CD4-positive, alpha-beta T cell (primary cell): ENCODE results near the gene RBM28. TPM values are rescaled to one million over a fixed set of nuclear protein-coding genes. Genes with fewer than 3 reads are reported as not detected.
"Not testable (repeated sequence)": the region's sequence is repeated elsewhere in the genome, so short reads cannot be mapped to it uniquely, and the experiment has no call there.

Source experiments
- ATAC-seq: fragments of 200-7000 bp; cut with Tn5 transposase; one replicate; pipeline ENCODE4 v1.10.0; 2022; ENCODE audit warnings: mild to moderate bottlenecking; ENCODE audit not compliant: poor library complexity
- CTCF ChIA-PET: fragments of 350-600 bp; sonication (Branson Sonifier 250); formaldehyde crosslinking; loops from one replicate; lab custom pipeline; 2021; ENCODE audit warnings: antibody characterized with exemption, inconsistent platforms; lab: Charles Lee
- POLR2A ChIA-PET: fragments of 350-600 bp; sonication (Branson Sonifier 250); formaldehyde crosslinking; loops from one replicate; lab custom pipeline; 2021; ENCODE audit warnings: antibody characterized with exemption, inconsistent platforms; lab: Charles Lee
- DNase-seq, 14 experiments: peaks; one replicate each; pipeline ENCODE4 v3.0.0-alpha.2; 2013 to 2020; ENCODE audit warnings: mixed read lengths in 2 of 14
- H3K27ac ChIP-seq, 2 donors: one replicate each; pipeline versions ENCODE4 v1.5.1 to v1.7.0; 2013; ENCODE audit warnings: low read length in 2 of 2, low read depth in 1 of 2, mild to moderate bottlenecking in 1 of 2
- H3K27me3 ChIP-seq, 2 experiments: 1 replicate in 1 of 2; 2 replicates in 1 of 2; pipeline versions ENCODE4 v1.6.1 to v1.7.0; 2013; ENCODE audit warnings: low read length in 2 of 2, control low read depth in 1 of 2, mild to moderate bottlenecking in 1 of 2, moderate library complexity in 1 of 2; ENCODE audit not compliant: insufficient read depth in 2 of 2, control insufficient read depth in 1 of 2
- H3K36me3 ChIP-seq: one replicate; pipeline ENCODE4 v1.6.1; 2013; ENCODE audit warnings: low read length, control low read depth; ENCODE audit not compliant: insufficient read depth
- H3K4me1 ChIP-seq: one replicate; pipeline ENCODE4 v1.6.1; 2013; ENCODE audit warnings: low read length, control low read depth; ENCODE audit not compliant: insufficient read depth
- H3K4me3 ChIP-seq: one replicate; pipeline ENCODE4 v1.5.1; 2013; ENCODE audit warnings: mild to moderate bottlenecking, low read length, moderate library complexity
- H3K9me3 ChIP-seq, 2 experiments: 1 replicate in 1 of 2; 2 replicates in 1 of 2; pipeline versions ENCODE4 v1.6.1 to v1.7.0; 2013; ENCODE audit warnings: low read length in 2 of 2, mild to moderate bottlenecking in 2 of 2, control low read depth in 1 of 2, moderate library complexity in 1 of 2; ENCODE audit not compliant: control insufficient read depth in 1 of 2, insufficient read depth in 1 of 2
- H3K27ac Mint-ChIP-seq: one replicate; pipeline ENCODE4 v1.8.0; 2020; ENCODE audit warnings: mixed read lengths
- H3K27me3 Mint-ChIP-seq: one replicate; pipeline ENCODE4 v1.8.0; 2021; ENCODE audit warnings: mixed read lengths
- H3K36me3 Mint-ChIP-seq: one replicate; pipeline ENCODE4 v1.8.0; 2021; ENCODE audit warnings: low read depth, mixed read lengths
- H3K4me1 Mint-ChIP-seq: one replicate; pipeline ENCODE4 v1.8.0; 2021; ENCODE audit warnings: low read depth, mixed read lengths
- H3K4me3 Mint-ChIP-seq: one replicate; pipeline ENCODE4 v1.8.0; 2020; ENCODE audit warnings: mild to moderate bottlenecking, mixed read lengths
- H3K9me3 Mint-ChIP-seq: one replicate; pipeline ENCODE4 v1.8.0; 2020; ENCODE audit warnings: mixed read lengths
- CTCF ChIP-seq: fragments of 200-600 bp; IDR thresholded peaks from one replicate; pipeline ENCODE4 v1.8.0; 2022; ENCODE audit warnings: antibody characterized with exemption, mild to moderate bottlenecking
- intact Hi-C, 2 experiments: fragments of 100-400 bp; cut with DNase I in 1 of 2; cut with micrococcal nuclease in 1 of 2; formaldehyde crosslinking; loops; one replicate each; pipeline versions ENCODE4 v1.15.1 to v1.9.0; 2023 to 2025; cut with DNase I, micrococcal nuclease
- total RNA-seq, 174 experiments: library from RNA in 2 of 174; stranded (reverse) in 2 of 174; gene quantifications; one replicate each; pipeline ENCODE4 v1.2.3 and lab custom pipeline; 2021 to 2026

RBM28 gene
- total RNA-seq, 2 experiments from 2014 or later: 10.1 to 10.5 TPM

GRCh38 chr7:128303133-128303532, 40.6 kb downstream of the RBM28 start:
- intact Hi-C loops: no loop called here
- Mint-ChIP-seq H3K27me3 (no peaks in the 10 kb centered on the region), H3K9me3 (no peaks in the 10 kb centered on the region), H3K36me3 (peaks cover 68% of the 10 kb centered on the region), H3K4me1 (no peaks in the 10 kb centered on the region), H3K4me3 (no peak overlapping the region), H3K27ac (no peak overlapping the region)
- Histone ChIP-seq H3K27ac (no peak overlapping the region), H3K4me1 (no peaks in the 10 kb centered on the region), H3K4me3 (no peak overlapping the region), H3K27me3 (no peaks in the 10 kb centered on the region), H3K9me3 (no peaks in the 10 kb centered on the region), H3K36me3 (peaks cover 37% of the 10 kb centered on the region)
- ChIA-PET CTCF (no interaction called here), POLR2A (no interaction called here)
- DNase-seq: no peak
- TF ChIP-seq CTCF: no peak
- ATAC-seq: no peak

GRCh38 chr7:128302139-128302538, 41.6 kb downstream of the RBM28 start:
- no peak overlapping the region for H3K4me3 ChIP-seq
- peaks cover 28% of the 10 kb centered on the region for H3K36me3 ChIP-seq
- H3K9me3 ChIP-seq: no peaks in the 10 kb centered on the region
- Mint-ChIP-seq H3K4me1 (no peaks in the 10 kb centered on the region), H3K36me3 (peaks cover 59% of the 10 kb centered on the region), H3K27me3 (no peaks in the 10 kb centered on the region), H3K9me3 (no peaks in the 10 kb centered on the region), H3K4me3 (no peak overlapping the region), H3K27ac (no peak overlapping the region)
- H3K27ac ChIP-seq: no peak overlapping the region
- no peaks in the 10 kb centered on the region for H3K4me1 ChIP-seq
- ChIA-PET POLR2A (no interaction called here), CTCF (no interaction called here)
- no peak for ATAC-seq
- no peaks in the 10 kb centered on the region for H3K27me3 ChIP-seq
- no peak for DNase-seq
- intact Hi-C loops: no loop called here
- TF ChIP-seq CTCF: no peak

- Mint-ChIP-seq H3K9me3 (no peaks in the 10 kb centered on the region), H3K4me1 (no peaks in the 10 kb centered on the region), H3K4me3 (no peak overlapping the region), H3K27ac (no peak overlapping the region), H3K36me3 (peaks cover 37% of the 10 kb centered on the region), H3K27me3 (no peaks in the 10 kb centered on the region)
- no peaks in the 10 kb centered on the region for H3K9me3 ChIP-seq
- H3K36me3 ChIP-seq: peaks cover under 1% of the 10 kb centered on the region
- TF ChIP-seq CTCF: no peak
- H3K4me1 ChIP-seq: no peaks in the 10 kb centered on the region
- H3K4me3 ChIP-seq: no peak overlapping the region
- H3K27me3 ChIP-seq: no peaks in the 10 kb centered on the region
- H3K27ac ChIP-seq: no peak overlapping the region
- DNase-seq (no peak), ATAC-seq (no peak)
- intact Hi-C loops: no loop called here
- ChIA-PET CTCF (no interaction called here), POLR2A (no interaction called here)
Measured at GRCh38 chr7:128299109-128299607, 44.5 kb downstream of the RBM28 start.

DNA sequence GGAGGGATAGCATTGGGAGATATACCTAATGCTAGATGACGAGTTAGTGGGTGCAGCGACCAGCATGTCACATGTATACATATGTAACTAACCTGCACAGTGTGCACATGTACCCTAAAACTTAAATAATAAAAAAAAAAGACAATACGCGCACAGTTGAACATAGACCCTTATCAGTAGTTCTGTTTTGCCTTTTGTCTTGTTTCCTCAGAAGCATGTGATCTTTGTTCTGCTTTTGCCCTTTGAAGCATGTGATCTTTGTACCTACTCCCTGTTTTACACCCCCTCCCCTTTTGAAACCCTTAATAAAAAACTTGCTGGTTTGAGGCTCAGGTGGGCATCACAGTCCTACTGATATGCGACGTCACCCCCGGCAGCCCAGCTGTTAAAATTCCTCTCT, 45.7 kb downstream of the RBM28 start:
- not testable (repeated sequence) for H3K27ac Mint-ChIP-seq, H3K27ac ChIP-seq

More for the DNA sequence above, 45.7 kb downstream of the RBM28 start:
- intact Hi-C loops, H3K27me3 ChIP-seq, POLR2A ChIA-PET, H3K9me3 Mint-ChIP-seq, H3K4me1 ChIP-seq, DNase-seq, H3K4me3 Mint-ChIP-seq, H3K36me3 ChIP-seq, CTCF ChIA-PET, H3K4me3 ChIP-seq, ATAC-seq, H3K27me3 Mint-ChIP-seq, H3K9me3 ChIP-seq, H3K4me1 Mint-ChIP-seq: not testable (repeated sequence)
- peaks cover 33% of the 10 kb centered on the region for H3K36me3 Mint-ChIP-seq
